A549 (cell line): Measurements from ENCODE around the gene OSTF1. TPM values are rescaled to one million over a fixed set of nuclear protein-coding genes. Genes with fewer than 3 reads are reported as not detected.

ENCODE experiments used
- ATAC-seq, 2 experiments: fragments of 200-7000 bp in 1 of 2; fragments of >200 bp in 1 of 2; cut with Nextera tagmentation in 1 of 2; cut with Tn5 transposase in 1 of 2; 3 replicates each; pipeline versions ENCODE4 v1.8.0 to v1.9.1; 2018 to 2020; ENCODE audit warnings: mild to moderate bottlenecking in 1 of 2, moderate library complexity in 1 of 2
- CTCF ChIA-PET: fragments of 300-600 bp; sonication (Branson Sonifier 250); formaldehyde crosslinking; extraction: SDS; loops from one replicate; lab custom pipeline; 2021; ENCODE audit warnings: antibody characterized with exemption, inconsistent platforms; lab: Yijun Ruan, JAX
- POLR2A ChIA-PET: fragments of 350-600 bp; formaldehyde crosslinking; extraction: SDS; loops from one replicate; lab custom pipeline; 2021; ENCODE audit warnings: antibody characterized with exemption, inconsistent platforms; lab: Yijun Ruan, JAX
- DNase-seq, 2 experiments: peaks; one replicate each; pipeline versions ENCODE4 v3.0.0 to v3.0.0-alpha.2; 2011 to 2016; ENCODE audit warnings: low read depth in 1 of 2, low spot score in 1 of 2
- FAIRE-seq: peaks from 2 replicates; lab custom pipeline; 2011; peaks lifted over from hg19 to GRCh38; lab: Jason Lieb, UNC
- H3K27ac ChIP-seq, 2 experiments: fragments of >200 bp; sonication (Bioruptor Twin); formaldehyde crosslinking; 3 replicates each; pipeline ENCODE4 v1.5.1; 2016 to 2017
- H3K4me1 ChIP-seq: fragments of >200 bp; sonication (Bioruptor Twin); formaldehyde crosslinking; 3 replicates; pipeline ENCODE4 v1.6.1; 2016
- H3K4me2 ChIP-seq: fragments of >200 bp; sonication (Bioruptor Twin); formaldehyde crosslinking; 3 replicates; pipeline ENCODE4 v1.6.1; 2016
- H3K4me3 ChIP-seq: fragments of >200 bp; sonication (Bioruptor Twin); formaldehyde crosslinking; 3 replicates; pipeline ENCODE4 v1.5.1; 2016
- H3K9me3 ChIP-seq: fragments of >200 bp; sonication (Bioruptor Twin); formaldehyde crosslinking; 3 replicates; pipeline ENCODE4 v1.6.1; 2016
- BHLHE40 ChIP-seq: IDR thresholded peaks from 2 replicates; pipeline ENCODE4 v1.6.1; 2012; ENCODE audit warnings: low read depth, low read length, inconsistent platforms
- CBX2 ChIP-seq: fragments of 200-600 bp; sonication (generic); IDR thresholded peaks from 2 replicates; pipeline ENCODE4 v1.6.1; 2016; ENCODE audit warnings: low read depth, mild to moderate bottlenecking, borderline replicate concordance
- CBX8 ChIP-seq: fragments of 200-600 bp; sonication (generic); IDR thresholded peaks from 2 replicates; pipeline ENCODE4 v1.6.1; 2016
- CEBPB ChIP-seq, 2 experiments: fragments of >200 bp in 1 of 2; sonication (Bioruptor Twin) in 1 of 2; formaldehyde crosslinking in 1 of 2; IDR thresholded peaks; 2 replicates each; pipeline ENCODE4 v1.6.1; 2012 to 2016
- EHF ChIP-seq: fragments of 250-450 bp; sonication (Bioruptor Pico); IDR thresholded peaks from 2 replicates; pipeline ENCODE4 v1.5.0; 2020; ENCODE audit warnings: mild to moderate bottlenecking
- FOSB ChIP-seq: fragments of 250-450 bp; sonication (Bioruptor Pico); IDR thresholded peaks from 2 replicates; pipeline ENCODE4 v1.5.0; 2020; ENCODE audit warnings: mild to moderate bottlenecking, moderate library complexity
- FOSL2 ChIP-seq, 2 experiments: fragments of 450-650 bp in 1 of 2; fragments of >200 bp in 1 of 2; sonication (Bioruptor Twin) in 1 of 2; formaldehyde crosslinking; IDR thresholded peaks; 2 replicates each; pipeline versions ENCODE4 v1.5.0 to v1.6.1; 2016 to 2020; ENCODE audit warnings: mild to moderate bottlenecking in 1 of 2, moderate library complexity in 1 of 2
- HMGXB4 ChIP-seq: fragments of 250-450 bp; sonication (Bioruptor Pico); IDR thresholded peaks from 2 replicates; pipeline ENCODE4 v1.5.0; 2021; ENCODE audit warnings: mild to moderate bottlenecking, moderate library complexity, borderline replicate concordance
- HOXA7 ChIP-seq: fragments of 250-450 bp; sonication (Bioruptor Pico); IDR thresholded peaks from 2 replicates; pipeline ENCODE4 v1.5.0; 2020; ENCODE audit warnings: mild to moderate bottlenecking, moderate library complexity
- HOXB13 ChIP-seq: fragments of 250-450 bp; sonication (Bioruptor Pico); IDR thresholded peaks from 2 replicates; pipeline ENCODE4 v1.5.0; 2020; ENCODE audit warnings: low read depth, mild to moderate bottlenecking, moderate library complexity
- KDM1A ChIP-seq: fragments of 200-600 bp; sonication (generic); IDR thresholded peaks from 2 replicates; pipeline ENCODE4 v1.6.1; 2016; ENCODE audit warnings: low read depth, mild to moderate bottlenecking
- KDM5A ChIP-seq: fragments of 200-600 bp; sonication (generic); IDR thresholded peaks from 2 replicates; pipeline ENCODE4 v1.6.1; 2016; ENCODE audit warnings: antibody characterized with exemption, mild to moderate bottlenecking
- MAFK ChIP-seq: fragments of 450-650 bp; IDR thresholded peaks from 2 replicates; pipeline ENCODE4 v1.6.1; 2014; ENCODE audit not compliant: partially characterized antibody
- MAZ ChIP-seq: fragments of 150-350 bp; IDR thresholded peaks from 2 replicates; pipeline ENCODE4 v1.6.1; 2014; ENCODE audit warnings: antibody characterized with exemption, low read depth, low read length, borderline replicate concordance
- PHF8 ChIP-seq: fragments of 200-600 bp; sonication (generic); IDR thresholded peaks from 2 replicates; pipeline ENCODE4 v1.6.1; 2016; ENCODE audit warnings: low read depth, mild to moderate bottlenecking, antibody characterized with exemption, moderate library complexity, borderline replicate concordance
- POLR2A ChIP-seq: IDR thresholded peaks from 2 replicates; pipeline ENCODE4 v1.6.1; 2012; ENCODE audit warnings: mild to moderate bottlenecking, low read length
- RCOR1 ChIP-seq: fragments of 150-350 bp; IDR thresholded peaks from 2 replicates; pipeline ENCODE4 v1.6.1; 2014; ENCODE audit warnings: antibody characterized with exemption, low read length, low read depth
- RNF2 ChIP-seq: fragments of 200-600 bp; sonication (generic); IDR thresholded peaks from 2 replicates; pipeline ENCODE4 v1.6.1; 2016; ENCODE audit warnings: low read depth, mild to moderate bottlenecking, antibody characterized with exemption, moderate library complexity, borderline replicate concordance
- SREBF2 ChIP-seq: fragments of 450-650 bp; IDR thresholded peaks from 2 replicates; pipeline ENCODE4 v1.6.1; 2014; ENCODE audit warnings: mild to moderate bottlenecking, moderate library complexity
- TFCP2L1 ChIP-seq: fragments of 250-450 bp; sonication (Bioruptor Pico); IDR thresholded peaks from 2 replicates; pipeline ENCODE4 v1.5.0; 2021; ENCODE audit warnings: mild to moderate bottlenecking
- TP53 ChIP-seq: fragments of 250-450 bp; sonication (Bioruptor Pico); IDR thresholded peaks from 2 replicates; pipeline ENCODE4 v1.5.0; 2021; ENCODE audit warnings: mild to moderate bottlenecking, moderate library complexity
- ZFP36 ChIP-seq: fragments of 450-650 bp; IDR thresholded peaks from 2 replicates; pipeline ENCODE4 v1.6.1; 2014; ENCODE audit warnings: borderline replicate concordance; ENCODE audit not compliant: partially characterized antibody
- ZNF302 ChIP-seq: fragments of 250-450 bp; sonication (Bioruptor Pico); IDR thresholded peaks from 2 replicates; pipeline ENCODE4 v1.9.0; 2021; ENCODE audit warnings: inconsistent platforms, mild to moderate bottlenecking, moderate library complexity
- ZSCAN20 ChIP-seq: fragments of 250-450 bp; sonication (Bioruptor Pico); IDR thresholded peaks from 2 replicates; pipeline ENCODE4 v1.8.0; 2022; ENCODE audit warnings: mild to moderate bottlenecking, moderate library complexity
- WGBS: methylation state at CpG from one replicate; pipeline ENCODE4 v1.1.6; 2017; ENCODE audit errors: missing lambda C conversion rate; 5-methylcytosine and 5-hydroxymethylcytosine counted together
- polyA plus RNA-seq, 4 experiments: library from polyadenylated mRNA; depleted of rRNA in 3 of 4; stranded (reverse); fragments of >200 nt; fragmentation: RNase III in 1 of 4; extraction: RNeasy Plus Mini Kit Qiagen cat#74134 plus additional on column Dnase treatment in 1 of 4; gene quantifications; 2 replicates in 3 of 4; 3 replicates in 1 of 4; pipeline ENCODE4 v1.2.3, GENCODE V29; 2011 to 2017
- TF ChIP-seq, protein P1 (sequence below): fragments of 150-350 bp; IDR thresholded peaks from 2 replicates; pipeline ENCODE4 v1.6.1; 2014; ENCODE audit warnings: low read depth, mild to moderate bottlenecking, low read length

Gene OSTF1
- polyA plus RNA-seq, 2 of the 4 experiments (the other 2 are of a cell fraction) = 12.7 to 13.3 TPM

DNA sequence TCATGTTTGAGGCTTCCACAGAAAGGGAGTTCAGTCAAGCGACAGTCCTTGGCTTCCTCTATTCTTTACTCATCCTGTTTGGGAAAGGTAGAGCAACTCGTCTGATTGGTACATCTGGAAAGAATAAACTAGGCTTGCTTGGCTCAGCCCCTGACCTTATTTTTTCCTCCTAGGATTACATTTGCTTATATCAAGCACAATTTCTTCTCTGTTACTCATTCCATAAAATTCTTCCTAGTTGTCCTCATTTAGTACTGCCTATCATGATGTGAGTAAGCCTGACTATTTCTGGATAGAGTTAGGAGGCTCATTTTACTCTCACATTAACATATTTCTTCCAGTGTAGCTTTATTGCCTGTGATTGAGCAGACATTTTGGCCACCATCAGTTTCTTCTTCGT is 49.3 kb upstream of the OSTF1 start:
- H3K4me2 ChIP-seq = no peak overlapping the region
- no peaks in the 10 kb centered on the region for H3K4me1 ChIP-seq
- ChIA-PET POLR2A (no interaction called here), CTCF (interaction anchor here (1.1 to 1.2 kb wide), 2 partner anchors 26 to 238 kb away, joined by 3 to 4 read pairs; no protein-coding TSS in a partner anchor)
- no peaks in the 10 kb centered on the region for H3K9me3 ChIP-seq
- DNase-seq (no peak), ATAC-seq (no peak), FAIRE-seq (no peak)
- no peak overlapping the region for H3K27ac ChIP-seq
- TF ChIP-seq KDM1A (no peak), CEBPB (IDR thresholded peaks at IDR 0.05) (no peak), MAZ (no peak), ZNF302 (no peak), PHF8 (no peak), ZSCAN20 (CRISPR knock-in tag) (no peak), HOXB13 (no peak)
- no peak overlapping the region for H3K4me3 ChIP-seq
- 57% methylated on average over 3 of the region's 3 CpGs for WGBS

GRCh38 chr9:75039801-75040200 is 48.5 kb upstream of the OSTF1 start:
- ATAC-seq = no peak
- POLR2A ChIA-PET = no interaction called here
- no peak for FAIRE-seq
- 26% methylated on average over 3 of the region's 3 CpGs for WGBS
- H3K4me3 ChIP-seq = no peak overlapping the region
- TF ChIP-seq FOSB (CRISPR knock-in tag) (no peak), RCOR1 (no peak), KDM5A (no peak), ZNF302 (no peak), HMGXB4 (CRISPR knock-in tag) (no peak), ZFP36 (no peak), BHLHE40 (no peak), FOSL2 (IDR thresholded peaks at IDR 0.05) (no peak), FOSL2 (CRISPR knock-in tag; IDR thresholded peaks at IDR 0.05) (no peak), ZSCAN20 (CRISPR knock-in tag) (no peak), EHF (CRISPR knock-in tag) (no peak), HOXA7 (CRISPR knock-in tag) (no peak)
- TF ChIP-seq, all 56 proteins: peak for 0
- H3K9me3 ChIP-seq = no peaks in the 10 kb centered on the region
- DNase-seq = no peak
- CTCF ChIA-PET = interaction anchor here (1.2 to 2.9 kb wide), 2 partner anchors 11 to 26 kb away, joined by 4 to 7 read pairs; partner anchors contain the start of gene CARNMT1
- no peaks in the 10 kb centered on the region for H3K4me1 ChIP-seq
- no peak overlapping the region for H3K27ac ChIP-seq
- H3K4me2 ChIP-seq = no peak overlapping the region

DNA sequence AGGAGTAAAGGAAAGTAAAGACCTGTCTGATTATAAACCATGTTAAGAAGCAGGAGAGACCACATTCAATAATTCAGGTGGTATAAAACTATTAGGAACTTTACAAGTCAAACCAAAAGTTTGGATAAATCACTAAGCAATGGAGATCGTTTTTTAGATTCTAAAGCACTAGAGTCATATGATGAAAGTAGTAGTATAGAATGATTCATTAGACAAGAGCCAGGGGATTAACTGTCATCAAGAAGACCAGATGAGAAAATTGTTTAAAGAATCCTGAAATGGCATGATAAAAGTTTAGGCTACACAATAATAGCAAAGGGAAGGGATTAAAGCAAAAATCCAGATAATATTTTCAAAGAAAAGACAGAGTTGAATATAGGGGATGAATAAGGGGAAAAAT is 47.3 kb upstream of the OSTF1 start:
- 18% methylated on average over 1 of the region's 1 CpG for WGBS
- Histone ChIP-seq H3K27ac (no peak overlapping the region), H3K9me3 (no peaks in the 10 kb centered on the region), H3K4me3 (no peak overlapping the region), H3K4me2 (no peak overlapping the region), H3K4me1 (no peaks in the 10 kb centered on the region)
- DNase-seq (no peak), FAIRE-seq (no peak), ATAC-seq (no peak)
- CTCF ChIA-PET = interaction anchor here (2.3 to 2.9 kb wide), 2 partner anchors 13 to 267 kb away, joined by 7 read pairs; partner anchors contain the start of gene CARNMT1
- POLR2A ChIA-PET = no interaction called here
- TF ChIP-seq HMGXB4 (CRISPR knock-in tag) = no peak
- TF ChIP-seq KDM1A = no peak
- no peak for TF ChIP-seq SREBF2
- TF ChIP-seq POLR2A = no peak
- TF ChIP-seq MAFK = no peak
- no peak for TF ChIP-seq TFCP2L1 (CRISPR knock-in tag)
- no peak for TF ChIP-seq CBX8
- TF ChIP-seq, protein P1, sequence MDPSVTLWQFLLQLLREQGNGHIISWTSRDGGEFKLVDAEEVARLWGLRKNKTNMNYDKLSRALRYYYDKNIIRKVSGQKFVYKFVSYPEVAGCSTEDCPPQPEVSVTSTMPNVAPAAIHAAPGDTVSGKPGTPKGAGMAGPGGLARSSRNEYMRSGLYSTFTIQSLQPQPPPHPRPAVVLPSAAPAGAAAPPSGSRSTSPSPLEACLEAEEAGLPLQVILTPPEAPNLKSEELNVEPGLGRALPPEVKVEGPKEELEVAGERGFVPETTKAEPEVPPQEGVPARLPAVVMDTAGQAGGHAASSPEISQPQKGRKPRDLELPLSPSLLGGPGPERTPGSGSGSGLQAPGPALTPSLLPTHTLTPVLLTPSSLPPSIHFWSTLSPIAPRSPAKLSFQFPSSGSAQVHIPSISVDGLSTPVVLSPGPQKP = no peak
- no peak for TF ChIP-seq CBX2
- TF ChIP-seq ZSCAN20 (CRISPR knock-in tag) = no peak
- no peak for TF ChIP-seq TP53 (CRISPR knock-in tag)
- TF ChIP-seq RNF2 = no peak
